Thymus (tissue), 11 donors: ENCODE measurements around the gene CSMD2. TPM values are rescaled to one million over a fixed set of nuclear protein-coding genes. Genes with fewer than 3 reads are reported as not detected.

Experiments used
- DNase-seq, 9 donors: peaks; one replicate each; pipeline ENCODE4 v3.0.0-alpha.2; 2013; ENCODE audit warnings: low spot score in 9 of 9, low read depth in 6 of 9, missing footprints in 1 of 9
- H3K27ac ChIP-seq, 2 donors: one replicate each; pipeline ENCODE4 v1.5.1; 2013; ENCODE audit warnings: control low read depth in 1 of 2, low read depth in 1 of 2, low read length in 1 of 2, mild to moderate bottlenecking in 1 of 2, moderate library complexity in 1 of 2
- H3K27me3 ChIP-seq, 2 donors: one replicate each; pipeline ENCODE4 v1.5.1; 2013; ENCODE audit warnings: low read length in 1 of 2; ENCODE audit not compliant: control insufficient read depth in 2 of 2, insufficient read depth in 1 of 2
- H3K36me3 ChIP-seq, 2 donors: one replicate each; pipeline ENCODE4 v1.5.1; 2013; ENCODE audit warnings: low read length in 1 of 2, mild to moderate bottlenecking in 1 of 2, moderate library complexity in 1 of 2; ENCODE audit not compliant: control insufficient read depth in 2 of 2, insufficient read depth in 2 of 2
- H3K4me1 ChIP-seq, 2 donors: one replicate each; pipeline ENCODE4 v1.5.1; 2013; ENCODE audit warnings: low read length in 2 of 2; ENCODE audit not compliant: control insufficient read depth in 2 of 2, insufficient read depth in 2 of 2
- H3K4me3 ChIP-seq, 2 donors: one replicate each; pipeline ENCODE4 v1.5.1; 2013; ENCODE audit warnings: low read length in 2 of 2, control low read depth in 1 of 2, mild to moderate bottlenecking in 1 of 2
- H3K9me3 ChIP-seq, 2 donors: one replicate each; pipeline ENCODE4 v1.5.1; 2013; ENCODE audit warnings: low read length in 1 of 2, mild to moderate bottlenecking in 1 of 2; ENCODE audit not compliant: control insufficient read depth in 2 of 2, insufficient read depth in 1 of 2
- WGBS: extraction: QIAGEN DNeasy Blood & Tissue Kit; methylation state at CpG from one replicate; pipeline ENCODE4 v1.1.7; 2013; 5-methylcytosine and 5-hydroxymethylcytosine counted together
- polyA plus RNA-seq: library from polyadenylated mRNA; stranded (reverse); fragments of 200-250 nt; gene quantifications from one replicate; pipeline ENCODE4 v1.2.3, GENCODE V29; 2013
- total RNA-seq: library from RNA; stranded (reverse); fragments of 120-200 nt; gene quantifications from one replicate; pipeline ENCODE4 v1.2.4, GENCODE V29; 2013
- donor health status: healthy.

The CSMD2 gene
- total and polyA plus RNA-seq, 2 donors: 0.14 TPM

- no peaks in the 10 kb centered on the region for H3K36me3 ChIP-seq
- H3K27ac ChIP-seq: no peak overlapping the region
- 98% methylated on average over 2 of the region's 2 CpGs for WGBS
- no peak overlapping the region for H3K4me3 ChIP-seq
- DNase-seq: no peak
- H3K4me1 ChIP-seq: no peaks in the 10 kb centered on the region
- no peaks in the 10 kb centered on the region for H3K9me3 ChIP-seq
- no peaks in the 10 kb centered on the region for H3K27me3 ChIP-seq
Observed at GRCh38 chr1:33548721-33549120, 616.3 kb downstream of the CSMD2 start.

DNA sequence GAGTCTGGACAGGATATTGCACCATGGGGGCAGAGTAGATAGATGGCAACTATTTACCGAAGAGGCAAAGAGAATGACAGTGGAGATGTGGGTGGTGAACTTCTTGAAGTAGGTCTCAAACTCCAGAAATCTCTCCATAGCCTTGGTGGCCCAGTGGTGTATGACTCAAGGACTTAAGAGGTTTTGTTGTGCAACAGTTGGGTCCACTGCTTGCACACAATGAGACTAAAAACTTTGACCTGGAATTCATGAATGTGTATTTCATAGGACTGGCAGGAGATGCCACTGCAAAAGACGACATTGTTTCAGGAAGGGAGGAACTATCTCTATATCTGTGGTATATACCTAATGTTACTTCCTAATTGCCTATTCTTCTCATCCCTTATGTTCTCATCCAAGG is 616.7 kb downstream of the CSMD2 start:
- no peaks in the 10 kb centered on the region for H3K36me3 ChIP-seq
- no peaks in the 10 kb centered on the region for H3K9me3 ChIP-seq
- H3K4me1 ChIP-seq: no peaks in the 10 kb centered on the region
- 91% methylated on average over 2 of the region's 2 CpGs for WGBS
- no peak for DNase-seq
- no peaks in the 10 kb centered on the region for H3K27me3 ChIP-seq
- no peak overlapping the region for H3K4me3 ChIP-seq
- H3K27ac ChIP-seq: no peak overlapping the region

DNA sequence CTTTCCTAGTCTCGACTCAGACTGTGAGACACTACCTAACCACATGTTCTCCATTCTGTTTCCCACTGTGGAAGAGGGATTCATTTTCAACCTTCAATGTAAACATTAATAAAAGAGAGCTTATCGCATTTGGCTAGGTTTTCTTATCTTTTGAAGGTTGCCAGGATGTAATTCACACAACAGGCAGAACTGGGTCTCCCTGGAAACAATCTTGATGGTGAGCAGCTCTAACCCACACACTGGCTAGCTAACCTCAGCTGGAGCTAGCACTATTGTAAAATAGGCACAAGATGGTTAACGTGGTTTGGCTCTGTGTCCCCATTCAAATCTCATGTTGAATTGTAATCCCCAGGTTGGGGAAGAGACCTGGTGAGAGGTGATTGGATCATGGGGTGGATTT is 617.5 kb downstream of the CSMD2 start:
- H3K27me3 ChIP-seq: no peaks in the 10 kb centered on the region
- H3K9me3 ChIP-seq: no peaks in the 10 kb centered on the region
- H3K4me1 ChIP-seq: no peaks in the 10 kb centered on the region

GRCh38 chr1:33541966-33542365 is 623.1 kb downstream of the CSMD2 start:
- no peak for DNase-seq
- Histone ChIP-seq H3K4me3 (no peak overlapping the region), H3K9me3 (no peaks in the 10 kb centered on the region), H3K27ac (no peak overlapping the region), H3K4me1 (no peaks in the 10 kb centered on the region), H3K27me3 (no peaks in the 10 kb centered on the region), H3K36me3 (no peaks in the 10 kb centered on the region)
- WGBS: 94% methylated on average over 6 of the region's 6 CpGs

More for the DNA sequence above, 617.5 kb downstream of the CSMD2 start:
- Histone ChIP-seq H3K4me3 (no peak overlapping the region), H3K36me3 (no peaks in the 10 kb centered on the region), H3K27ac (no peak overlapping the region)
- 87% methylated on average over 3 of the region's 3 CpGs for WGBS
- DNase-seq: no peak

DNA sequence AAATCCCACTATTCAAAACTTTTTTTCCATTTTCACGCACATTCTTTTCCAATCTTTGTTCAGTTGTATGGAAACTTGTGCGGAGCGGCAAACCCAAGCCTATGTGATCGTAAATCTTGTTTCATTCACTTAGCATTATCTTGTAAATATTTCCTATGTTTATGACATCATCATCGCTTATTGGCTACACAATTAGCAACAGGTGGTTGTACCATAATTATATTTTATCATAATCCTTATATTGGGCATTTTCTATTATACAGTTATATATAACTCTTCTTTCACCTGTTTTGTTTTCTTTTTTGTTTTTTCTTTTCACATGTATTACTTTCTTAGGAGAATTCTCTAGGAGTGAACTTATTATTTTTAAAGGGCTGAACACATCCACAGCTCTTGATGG is 627.1 kb downstream of the CSMD2 start:
- Histone ChIP-seq H3K27ac (no peak overlapping the region), H3K4me3 (no peak overlapping the region), H3K27me3 (no peaks in the 10 kb centered on the region), H3K4me1 (no peaks in the 10 kb centered on the region), H3K9me3 (no peaks in the 10 kb centered on the region), H3K36me3 (no peaks in the 10 kb centered on the region)
- WGBS: 98% methylated on average over 5 of the region's 5 CpGs
- no peak for DNase-seq

DNA sequence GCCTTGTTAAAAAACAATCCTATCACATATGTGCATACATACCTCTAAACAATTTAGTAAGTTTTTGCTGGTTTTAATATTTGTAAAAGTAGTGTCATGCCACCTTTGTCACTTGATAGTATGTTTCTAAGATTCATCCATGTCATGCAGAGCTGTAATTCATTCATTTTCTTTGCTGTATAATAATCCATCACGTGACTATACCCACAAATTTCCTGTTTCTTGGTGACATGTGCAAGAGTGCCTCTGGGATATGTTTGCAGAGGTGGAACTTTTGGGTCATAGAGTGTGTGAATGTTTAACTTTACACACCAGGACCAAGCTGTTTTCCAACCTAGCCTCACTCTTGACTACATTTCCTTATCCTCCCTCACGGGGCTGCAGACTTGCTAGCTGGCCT is 629.7 kb downstream of the CSMD2 start:
- Histone ChIP-seq H3K9me3 (no peaks in the 10 kb centered on the region), H3K27ac (no peak overlapping the region), H3K4me1 (no peaks in the 10 kb centered on the region), H3K36me3 (no peaks in the 10 kb centered on the region), H3K4me3 (no peak overlapping the region), H3K27me3 (no peaks in the 10 kb centered on the region)
- WGBS: 90% methylated on average over 2 of the region's 2 CpGs
- DNase-seq: no peak

DNA sequence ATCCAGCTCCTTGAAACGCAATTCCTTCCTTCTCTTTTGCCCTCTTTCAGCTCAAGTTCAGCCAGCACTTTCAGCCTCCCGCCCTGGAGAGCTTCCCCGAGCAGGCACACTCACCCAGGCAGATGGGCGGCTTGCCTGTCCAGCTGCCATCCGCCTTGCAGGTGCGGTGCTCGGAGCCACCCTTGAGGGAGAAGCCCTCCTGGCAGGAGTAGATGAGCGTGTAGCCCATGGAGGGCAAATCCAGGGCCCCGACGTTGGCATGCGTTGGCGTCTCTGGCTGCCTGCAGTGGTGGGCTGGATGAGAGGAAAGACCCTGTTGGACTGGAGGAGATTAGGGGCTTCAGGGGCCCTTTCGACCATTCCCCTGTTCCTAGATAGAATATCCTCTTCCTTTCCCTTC is 632.1 kb downstream of the CSMD2 start:
- H3K9me3 ChIP-seq: no peaks in the 10 kb centered on the region
- DNase-seq: no peak
- no peaks in the 10 kb centered on the region for H3K27me3 ChIP-seq
- WGBS: 93% methylated on average over 13 of the region's 13 CpGs
- no peak overlapping the region for H3K4me3 ChIP-seq
- H3K27ac ChIP-seq: no peak overlapping the region
- H3K4me1 ChIP-seq: no peaks in the 10 kb centered on the region
- H3K36me3 ChIP-seq: no peaks in the 10 kb centered on the region

GRCh38 chr1:33532250-33532649 is 632.8 kb downstream of the CSMD2 start:
- no peak for DNase-seq
- 83% methylated on average over 3 of the region's 3 CpGs for WGBS
- Histone ChIP-seq H3K27ac (no peak overlapping the region), H3K4me3 (no peak overlapping the region), H3K27me3 (no peaks in the 10 kb centered on the region), H3K36me3 (no peaks in the 10 kb centered on the region), H3K4me1 (no peaks in the 10 kb centered on the region), H3K9me3 (no peaks in the 10 kb centered on the region)

- H3K9me3 ChIP-seq: no peaks in the 10 kb centered on the region
- no peaks in the 10 kb centered on the region for H3K27me3 ChIP-seq
- H3K36me3 ChIP-seq: no peaks in the 10 kb centered on the region
- no peak for DNase-seq
- no peak overlapping the region for H3K4me3 ChIP-seq
- H3K4me1 ChIP-seq: no peaks in the 10 kb centered on the region
- WGBS: 30% methylated on average over 1 of the region's 1 CpG
- no peak overlapping the region for H3K27ac ChIP-seq
Observed at GRCh38 chr1:33529957-33530356, 635.1 kb downstream of the CSMD2 start.

DNA sequence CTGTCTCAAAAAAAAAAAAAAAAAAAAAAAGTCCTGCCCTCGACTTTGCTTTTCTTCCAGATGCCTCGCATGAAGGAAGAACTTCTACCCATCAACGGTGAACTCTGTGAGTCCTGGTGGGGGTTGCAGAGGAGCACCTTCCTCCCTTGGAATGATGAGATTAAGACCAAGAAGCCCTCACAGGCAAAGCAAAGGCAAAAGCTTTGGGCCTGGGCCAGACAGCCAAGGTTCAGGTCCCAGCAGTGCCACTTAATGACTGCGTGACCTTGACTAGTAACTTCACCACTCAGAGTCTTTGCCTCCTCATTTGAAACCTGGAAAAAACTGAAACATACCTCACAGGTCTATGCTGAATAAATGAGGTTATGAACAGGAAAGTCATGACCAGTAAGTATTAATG is 637.1 kb downstream of the CSMD2 start:
- Histone ChIP-seq H3K4me3 (no peak overlapping the region), H3K36me3 (no peaks in the 10 kb centered on the region), H3K4me1 (no peaks in the 10 kb centered on the region), H3K27ac (no peak overlapping the region), H3K9me3 (no peaks in the 10 kb centered on the region), H3K27me3 (no peaks in the 10 kb centered on the region)
- no peak for DNase-seq
- 97% methylated on average over 4 of the region's 4 CpGs for WGBS
